ENCODE data around the gene TRABD.

The TRABD gene

DNA sequence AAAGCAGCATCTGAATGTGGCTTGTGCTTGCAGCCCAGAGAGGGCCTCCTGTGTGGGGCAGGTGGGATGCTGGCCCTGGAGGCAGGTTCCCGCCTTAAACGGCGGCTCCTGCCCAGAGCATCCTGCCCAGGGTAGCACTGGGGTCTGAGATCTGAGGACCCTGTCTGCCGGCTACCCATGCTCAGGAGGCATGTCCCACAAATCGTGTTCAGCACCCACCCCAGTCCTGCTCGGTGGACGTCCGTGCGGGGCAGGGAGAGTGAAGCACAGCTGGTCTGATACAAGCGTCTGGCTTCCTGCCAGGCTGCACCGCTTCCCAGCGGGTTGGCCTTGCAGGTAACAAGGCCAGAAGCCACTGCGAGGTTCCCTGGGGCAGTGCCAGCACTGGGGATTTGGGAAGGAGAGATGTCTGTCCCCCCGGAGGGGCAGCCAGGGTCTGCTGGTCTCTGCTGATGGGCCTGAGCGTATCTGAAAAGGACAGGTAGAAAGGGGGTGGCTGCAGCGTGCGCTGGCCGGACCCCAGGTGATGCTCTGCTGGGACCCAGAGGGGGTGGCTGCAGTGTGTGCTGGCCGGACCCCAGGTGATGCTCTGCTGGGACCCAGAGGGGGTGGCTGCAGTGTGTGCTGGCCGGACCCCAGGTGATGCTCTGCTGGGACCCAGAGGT is 3.6 kb downstream of the TRABD start:
- Histone ChIP-seq H3K4me1 (ENCODE audit: control insufficient read depth in 1 of 2, insufficient read depth in 2 of 2, low read length in 2 of 2) (peaks cover 42 to 67% of the 10 kb centered on the region in 2 donors), H3K27me3 (ENCODE audit: control insufficient read depth in 1 of 2, insufficient read depth in 2 of 2, low read length in 2 of 2) (no peaks in the 10 kb centered on the region), H3K4me3 (ENCODE audit: low read depth in 1 of 2, low read length in 2 of 2) (peak overlapping the region in 1 of 2 donors; percentile 77), H3K9ac (ENCODE audit: low read depth in 1 of 2, low read length in 2 of 2) (peak overlapping the region; percentile 67 to 89), H3K27ac (ENCODE audit: low read depth, low read length) (peak overlapping the region; percentile 85), H3K36me3 (ENCODE audit: control insufficient read depth in 1 of 2, insufficient read depth in 2 of 2, low read length in 2 of 2) (peaks cover 8 to 13% of the 10 kb centered on the region in 2 donors), H3K9me3 (ENCODE audit: control insufficient read depth in 1 of 2, low read length in 2 of 2) (no peaks in the 10 kb centered on the region)

DNA sequence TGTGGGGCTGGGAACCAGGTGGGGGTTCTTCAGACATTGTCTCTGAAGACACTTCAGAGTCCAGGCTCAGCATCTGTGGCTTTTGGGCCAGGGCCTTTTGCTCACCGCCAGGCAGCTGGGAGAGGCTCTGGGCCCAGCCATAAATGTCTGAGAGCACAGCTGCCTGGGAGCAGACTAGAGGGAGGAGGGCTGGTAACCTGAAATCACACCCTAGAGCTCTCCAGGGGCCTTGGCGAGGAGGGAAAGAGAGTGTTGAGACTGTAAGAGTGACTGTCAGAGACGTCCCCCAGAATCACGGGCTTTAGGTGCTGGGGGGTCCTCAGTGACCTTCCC is 4.1 kb downstream of the TRABD start:
- no peaks in the 10 kb centered on the region for H3K9me3 ChIP-seq (ENCODE audit: control insufficient read depth in 1 of 2, low read length in 2 of 2)
- peak overlapping the region; percentile 67 to 89 for H3K9ac ChIP-seq (ENCODE audit: low read depth in 1 of 2, low read length in 2 of 2)
- H3K4me1 ChIP-seq (ENCODE audit: control insufficient read depth in 1 of 2, insufficient read depth in 2 of 2, low read length in 2 of 2), result peaks cover 42 to 64% of the 10 kb centered on the region in 2 donors
- peak overlapping the region; percentile 85 for H3K27ac ChIP-seq (ENCODE audit: low read depth, low read length)
- peaks cover 9 to 18% of the 10 kb centered on the region in 2 donors for H3K36me3 ChIP-seq (ENCODE audit: control insufficient read depth in 1 of 2, insufficient read depth in 2 of 2, low read length in 2 of 2)
- H3K4me3 ChIP-seq (ENCODE audit: low read depth in 1 of 2, low read length in 2 of 2), result peak overlapping the region; percentile 70 to 77
- H3K27me3 ChIP-seq (ENCODE audit: control insufficient read depth in 1 of 2, insufficient read depth in 2 of 2, low read length in 2 of 2), result no peaks in the 10 kb centered on the region

DNA sequence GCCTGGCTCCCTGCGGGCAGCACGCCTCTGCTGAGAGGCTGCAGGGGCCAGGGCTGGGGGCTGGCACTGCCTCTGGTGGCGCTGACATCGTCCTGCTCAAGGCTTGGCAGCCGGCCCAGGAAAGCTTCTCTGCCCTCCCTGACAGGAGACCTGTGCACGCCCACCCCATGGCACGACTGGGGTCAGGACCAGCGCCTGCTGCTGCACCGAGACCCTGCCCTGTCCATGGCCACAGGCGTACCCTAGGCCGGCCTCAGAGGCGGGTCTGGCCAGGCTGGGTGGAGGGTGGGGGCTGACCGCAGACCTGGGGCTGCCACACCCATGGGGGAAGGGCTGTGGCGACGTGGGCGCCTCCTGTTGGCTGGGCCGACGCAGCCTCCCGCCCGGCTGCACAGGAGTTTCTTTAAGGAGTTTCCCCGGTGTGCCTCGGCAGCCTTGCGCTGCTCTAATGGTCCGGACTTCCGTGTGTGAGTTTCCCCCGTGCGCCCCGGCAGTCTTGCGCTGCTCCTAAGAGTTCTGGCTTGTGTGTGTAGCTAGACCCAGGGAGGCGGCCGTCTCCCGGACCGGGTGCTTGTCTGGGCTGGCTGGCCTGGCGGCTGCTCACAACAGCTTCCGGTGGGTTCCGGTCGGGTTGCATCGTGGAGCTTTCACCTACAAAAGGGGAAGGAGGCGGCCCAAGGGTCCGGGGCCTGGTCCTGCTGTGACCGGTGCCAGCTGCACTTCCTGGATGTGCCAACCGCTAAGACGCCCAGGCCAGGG is 4.6 kb downstream of the TRABD start:
- H3K27me3 ChIP-seq (ENCODE audit: control insufficient read depth in 1 of 2, insufficient read depth in 2 of 2, low read length in 2 of 2), result no peaks in the 10 kb centered on the region
- peak overlapping the region; percentile 67 to 89 for H3K9ac ChIP-seq (ENCODE audit: low read depth in 1 of 2, low read length in 2 of 2)
- no peaks in the 10 kb centered on the region for H3K9me3 ChIP-seq (ENCODE audit: control insufficient read depth in 1 of 2, low read length in 2 of 2)
- peaks cover 9 to 23% of the 10 kb centered on the region in 2 donors for H3K36me3 ChIP-seq (ENCODE audit: control insufficient read depth in 1 of 2, insufficient read depth in 2 of 2, low read length in 2 of 2)
- H3K4me1 ChIP-seq (ENCODE audit: control insufficient read depth in 1 of 2, insufficient read depth in 2 of 2, low read length in 2 of 2), result peaks cover 38 to 60% of the 10 kb centered on the region in 2 donors
- H3K27ac ChIP-seq (ENCODE audit: low read depth, low read length), result peak overlapping the region; percentile 85
- H3K4me3 ChIP-seq (ENCODE audit: low read depth in 1 of 2, low read length in 2 of 2), result peak overlapping the region; percentile 70 to 77

DNA sequence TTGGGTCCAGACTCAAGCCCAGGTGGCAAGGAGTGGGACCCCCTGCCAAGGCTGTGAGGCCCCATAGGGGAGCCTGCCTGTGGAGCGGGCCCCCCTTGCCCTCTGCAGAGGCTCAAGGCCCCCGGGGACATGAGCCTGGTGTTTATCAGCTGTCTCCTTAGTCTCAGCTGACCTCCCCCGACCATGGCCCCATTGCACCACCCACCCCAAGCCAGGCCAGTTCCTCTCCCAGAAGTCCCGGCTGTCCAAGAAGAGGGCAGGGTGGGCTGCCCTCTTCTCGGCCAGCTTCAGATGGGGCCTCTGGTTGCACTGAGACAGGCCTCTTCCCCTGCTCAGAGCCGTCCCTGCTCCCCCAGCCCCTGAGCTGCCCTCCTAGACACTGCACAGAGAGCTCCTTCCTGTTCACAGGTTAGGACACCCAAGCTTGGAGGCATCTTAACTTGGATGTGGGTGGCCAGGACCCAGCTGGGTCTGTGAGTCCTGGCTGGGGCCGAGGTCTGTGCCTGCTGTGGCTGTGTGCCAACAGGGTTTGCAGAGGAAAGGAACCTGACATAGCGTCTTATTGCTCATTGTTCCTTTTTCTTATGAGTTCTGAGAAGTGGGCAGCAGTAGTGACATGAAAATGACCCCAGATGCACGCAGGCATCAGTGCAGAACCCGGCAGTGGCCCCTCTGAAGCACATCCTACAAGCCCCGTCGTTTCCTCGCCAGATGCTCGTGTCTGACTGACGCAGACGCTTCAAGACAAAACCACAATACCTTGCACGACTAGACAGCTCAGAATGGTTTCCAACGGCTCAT is 5.4 kb downstream of the TRABD start:
- Histone ChIP-seq H3K9ac (ENCODE audit: low read depth in 1 of 2, low read length in 2 of 2) (peak overlapping the region; percentile 67 to 89), H3K4me3 (ENCODE audit: low read depth in 1 of 2, low read length in 2 of 2) (peak overlapping the region; percentile 70 to 77), H3K36me3 (ENCODE audit: control insufficient read depth in 1 of 2, insufficient read depth in 2 of 2, low read length in 2 of 2) (peaks cover 9 to 27% of the 10 kb centered on the region in 2 donors), H3K27me3 (ENCODE audit: control insufficient read depth in 1 of 2, insufficient read depth in 2 of 2, low read length in 2 of 2) (no peaks in the 10 kb centered on the region), H3K9me3 (ENCODE audit: control insufficient read depth in 1 of 2, low read length in 2 of 2) (no peaks in the 10 kb centered on the region), H3K4me1 (ENCODE audit: control insufficient read depth in 1 of 2, insufficient read depth in 2 of 2, low read length in 2 of 2) (peaks cover 37 to 59% of the 10 kb centered on the region in 2 donors), H3K27ac (ENCODE audit: low read depth, low read length) (peak overlapping the region; percentile 85)

DNA sequence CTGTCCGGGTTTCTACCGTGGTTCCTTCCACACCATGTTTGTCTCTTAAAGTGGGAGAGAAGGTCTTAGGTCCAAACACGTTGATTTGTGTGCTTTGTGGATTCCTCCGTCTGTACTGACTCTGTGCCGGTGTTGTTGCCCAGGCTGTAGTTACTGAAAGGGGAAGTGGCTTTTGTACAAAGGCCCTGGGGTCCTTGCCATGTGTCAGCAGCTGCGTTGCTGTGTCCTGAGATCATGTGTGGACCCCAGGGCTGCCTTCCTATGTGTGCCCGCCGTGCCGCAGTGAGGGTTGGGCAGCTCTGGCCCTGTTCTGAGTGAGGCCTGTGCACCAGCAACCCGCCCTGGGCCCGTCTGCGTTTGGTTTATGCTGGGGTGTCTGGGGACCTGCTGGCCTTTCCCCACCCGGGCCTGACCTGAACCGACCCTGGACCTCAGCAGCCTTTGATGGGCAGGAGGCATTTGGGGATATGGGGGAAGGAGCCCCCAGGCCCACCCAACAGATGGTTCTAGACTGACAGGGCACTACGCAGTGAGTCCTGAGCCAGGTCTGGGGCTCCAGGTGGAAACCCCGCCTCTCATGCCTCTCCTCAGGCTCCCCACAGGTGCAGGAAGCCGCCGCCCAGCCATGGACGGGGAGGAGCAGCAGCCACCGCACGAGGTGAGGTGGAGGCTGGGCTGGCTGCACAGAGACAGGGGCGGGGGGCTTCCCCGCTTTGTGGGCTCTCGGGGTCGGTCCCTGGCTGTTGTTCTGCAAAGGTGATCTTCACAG is 6.9 kb downstream of the TRABD start:
- Histone ChIP-seq H3K9me3 (ENCODE audit: control insufficient read depth in 1 of 2, low read length in 2 of 2) (no peaks in the 10 kb centered on the region), H3K36me3 (ENCODE audit: control insufficient read depth in 1 of 2, insufficient read depth in 2 of 2, low read length in 2 of 2) (peaks cover 9 to 32% of the 10 kb centered on the region in 2 donors), H3K9ac (ENCODE audit: low read depth in 1 of 2, low read length in 2 of 2) (peak overlapping the region in 1 of 2 donors; percentile 33), H3K4me3 (ENCODE audit: low read depth in 1 of 2, low read length in 2 of 2) (peak overlapping the region; percentile 22 to 36), H3K27ac (ENCODE audit: low read depth, low read length) (peak overlapping the region; percentile 14), H3K4me1 (ENCODE audit: control insufficient read depth in 1 of 2, insufficient read depth in 2 of 2, low read length in 2 of 2) (peaks cover 29 to 47% of the 10 kb centered on the region in 2 donors), H3K27me3 (ENCODE audit: control insufficient read depth in 1 of 2, insufficient read depth in 2 of 2, low read length in 2 of 2) (no peaks in the 10 kb centered on the region)

DNA sequence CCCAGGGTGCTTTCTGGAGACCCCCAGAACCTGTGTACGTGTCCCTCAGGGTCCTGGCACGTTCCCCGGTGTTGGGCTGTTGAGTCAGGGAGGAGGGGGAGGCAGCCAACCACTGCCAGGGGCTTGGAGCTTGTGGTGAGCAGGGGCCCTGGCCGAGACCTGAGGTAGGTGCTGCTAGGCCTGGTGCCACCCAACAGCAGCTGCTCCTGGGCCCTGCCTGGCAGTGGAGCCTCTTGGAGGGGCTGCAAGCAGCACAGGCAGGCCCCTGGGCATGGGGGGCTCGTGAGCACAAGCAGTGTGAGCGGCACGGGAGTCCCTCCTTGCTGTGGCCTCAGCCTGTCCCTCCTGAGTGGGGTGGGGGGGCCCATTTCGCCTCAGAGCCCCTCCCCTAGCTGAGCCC is 7.9 kb downstream of the TRABD start:
- Histone ChIP-seq H3K4me3 (ENCODE audit: low read depth in 1 of 2, low read length in 2 of 2) (no peak overlapping the region), H3K9ac (ENCODE audit: low read depth in 1 of 2, low read length in 2 of 2) (no peak overlapping the region), H3K27me3 (ENCODE audit: control insufficient read depth in 1 of 2, insufficient read depth in 2 of 2, low read length in 2 of 2) (no peaks in the 10 kb centered on the region), H3K27ac (ENCODE audit: low read depth, low read length) (no peak overlapping the region), H3K9me3 (ENCODE audit: control insufficient read depth in 1 of 2, low read length in 2 of 2) (no peaks in the 10 kb centered on the region), H3K36me3 (ENCODE audit: control insufficient read depth in 1 of 2, insufficient read depth in 2 of 2, low read length in 2 of 2) (peaks cover 9 to 35% of the 10 kb centered on the region in 2 donors), H3K4me1 (ENCODE audit: control insufficient read depth in 1 of 2, insufficient read depth in 2 of 2, low read length in 2 of 2) (peaks cover 25 to 44% of the 10 kb centered on the region in 2 donors)

DNA sequence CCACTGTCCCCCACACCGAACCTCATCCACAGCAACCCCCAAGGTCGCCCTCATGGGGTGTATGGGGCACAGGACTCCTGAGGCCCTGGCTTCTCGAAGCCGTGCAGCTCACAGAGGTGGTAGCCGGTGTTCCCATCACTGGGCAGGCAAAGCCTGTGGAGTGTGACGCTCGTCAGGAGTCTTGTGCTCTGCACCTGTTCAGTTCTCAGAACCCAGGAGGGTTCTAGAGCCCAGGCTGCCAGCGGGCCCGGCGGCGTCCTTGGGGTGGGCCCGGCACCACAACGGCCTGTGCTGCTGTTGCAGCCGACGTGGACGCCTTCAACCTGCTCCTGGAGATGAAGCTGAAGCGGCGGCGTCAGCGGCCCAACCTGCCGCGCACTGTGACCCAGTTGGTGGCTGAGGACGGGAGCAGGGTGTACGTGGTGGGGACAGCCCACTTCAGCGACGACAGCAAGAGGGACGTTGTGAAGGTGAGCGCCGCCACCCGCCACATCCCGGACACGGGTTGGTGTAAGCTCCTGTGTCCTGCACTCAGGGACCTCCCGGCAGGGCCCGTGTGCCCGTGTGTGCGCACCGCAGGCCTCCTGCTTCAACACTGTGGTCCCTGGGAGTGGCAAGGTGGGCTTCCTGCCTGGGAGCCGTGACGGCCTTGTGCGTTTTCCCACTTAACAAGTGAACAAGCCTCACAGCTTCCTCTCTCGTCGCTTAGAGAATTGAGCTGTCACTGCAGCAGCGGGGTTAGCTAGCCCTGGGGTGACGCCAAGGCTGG is 8.5 kb downstream of the TRABD start:
- Histone ChIP-seq H3K27ac (ENCODE audit: low read depth, low read length) (no peak overlapping the region), H3K36me3 (ENCODE audit: control insufficient read depth in 1 of 2, insufficient read depth in 2 of 2, low read length in 2 of 2) (peaks cover 9 to 40% of the 10 kb centered on the region in 2 donors), H3K4me1 (ENCODE audit: control insufficient read depth in 1 of 2, insufficient read depth in 2 of 2, low read length in 2 of 2) (peaks cover 19 to 38% of the 10 kb centered on the region in 2 donors)

DNA sequence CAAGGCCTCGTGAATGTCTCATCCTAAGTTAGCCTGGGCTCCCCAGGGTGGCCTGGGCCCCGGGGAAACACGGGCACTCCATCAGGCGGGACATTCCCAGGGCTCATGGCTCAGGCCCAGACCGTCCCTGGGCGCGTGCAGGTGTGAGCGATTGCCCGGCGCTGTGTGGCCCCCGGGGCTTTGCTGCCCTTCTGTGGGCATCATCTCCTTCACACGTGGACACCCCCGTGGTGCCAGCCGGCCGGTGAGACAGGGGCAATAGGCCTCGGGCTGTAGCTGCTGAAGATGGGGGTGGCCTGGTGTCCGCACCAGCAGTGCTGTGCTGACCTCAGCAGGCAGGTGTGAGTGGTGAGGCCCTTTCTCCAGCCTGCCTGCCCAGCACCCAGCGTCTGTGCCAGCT is 10.5 kb downstream of the TRABD start:
- peaks cover 7 to 27% of the 10 kb centered on the region in 2 donors for H3K4me1 ChIP-seq (ENCODE audit: control insufficient read depth in 1 of 2, insufficient read depth in 2 of 2, low read length in 2 of 2)
- H3K27ac ChIP-seq (ENCODE audit: low read depth, low read length), result no peak overlapping the region
- H3K36me3 ChIP-seq (ENCODE audit: control insufficient read depth in 1 of 2, insufficient read depth in 2 of 2, low read length in 2 of 2), result peaks cover 9 to 41% of the 10 kb centered on the region in 2 donors

More for the DNA sequence above, 8.5 kb downstream of the TRABD start:
- Histone ChIP-seq H3K27me3 (ENCODE audit: control insufficient read depth in 1 of 2, insufficient read depth in 2 of 2, low read length in 2 of 2) (no peaks in the 10 kb centered on the region), H3K9me3 (ENCODE audit: control insufficient read depth in 1 of 2, low read length in 2 of 2) (no peaks in the 10 kb centered on the region), H3K9ac (ENCODE audit: low read depth in 1 of 2, low read length in 2 of 2) (no peak overlapping the region), H3K4me3 (ENCODE audit: low read depth in 1 of 2, low read length in 2 of 2) (no peak overlapping the region)

More for the DNA sequence above, 10.5 kb downstream of the TRABD start:
- H3K9me3 ChIP-seq (ENCODE audit: control insufficient read depth in 1 of 2, low read length in 2 of 2), result no peaks in the 10 kb centered on the region
- H3K27me3 ChIP-seq (ENCODE audit: control insufficient read depth in 1 of 2, insufficient read depth in 2 of 2, low read length in 2 of 2), result no peaks in the 10 kb centered on the region
- no peak overlapping the region for H3K9ac ChIP-seq (ENCODE audit: low read depth in 1 of 2, low read length in 2 of 2)
- H3K4me3 ChIP-seq (ENCODE audit: low read depth in 1 of 2, low read length in 2 of 2), result no peak overlapping the region

All from duodenal mucosa (tissue), 2 donors.